ENCODE measurements around the gene MECR.

MECR gene

DNA sequence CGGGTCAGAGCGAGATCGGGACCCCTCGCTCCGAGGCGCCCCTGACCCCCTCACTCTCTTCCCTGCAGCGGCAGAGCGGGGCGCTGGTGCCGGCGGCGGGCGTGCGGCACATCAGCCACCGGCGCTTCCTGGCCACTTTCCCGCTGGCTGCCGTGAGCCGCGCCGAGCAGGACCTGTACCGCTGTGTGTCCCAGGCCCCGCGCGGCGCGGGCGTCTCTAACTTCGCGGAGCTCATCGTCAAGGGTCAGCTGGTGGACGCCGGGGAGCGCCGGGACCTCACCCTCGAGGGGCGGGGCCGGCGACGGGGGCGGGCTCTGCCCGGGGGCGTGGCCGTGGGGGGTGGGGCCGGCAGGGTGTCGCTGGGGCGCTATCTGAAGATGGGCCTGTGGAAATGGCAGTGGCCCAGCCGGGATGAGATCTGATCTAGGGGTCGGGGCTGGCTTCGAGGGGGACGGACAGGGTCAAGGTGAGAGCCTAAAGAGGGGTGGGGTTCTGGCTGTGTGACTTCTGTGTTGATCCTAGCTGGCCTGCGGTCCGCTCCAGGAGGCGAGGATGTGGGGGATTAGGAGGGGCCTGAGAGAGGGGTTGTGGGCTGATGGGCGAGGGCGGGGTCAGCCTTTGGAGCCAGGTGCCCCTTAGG lies 29.2 kb upstream of the MECR start:
- peak overlapping the region; percentile 70 to 79 for H3K4me3 Mint-ChIP-seq
- H3K36me3 Mint-ChIP-seq: no peaks in the 10 kb centered on the region
- H3K9me3 Mint-ChIP-seq: no peaks in the 10 kb centered on the region
- H3K27ac Mint-ChIP-seq: no peak overlapping the region
- DNase-seq (no peak), ATAC-seq (replicated peaks) (peak; percentile 62 to 66)
- H3K27me3 Mint-ChIP-seq: peaks cover 28 to 49% of the 10 kb centered on the region in 2 donors
- peaks cover 7 to 14% of the 10 kb centered on the region in 2 donors for H3K4me1 Mint-ChIP-seq

DNA sequence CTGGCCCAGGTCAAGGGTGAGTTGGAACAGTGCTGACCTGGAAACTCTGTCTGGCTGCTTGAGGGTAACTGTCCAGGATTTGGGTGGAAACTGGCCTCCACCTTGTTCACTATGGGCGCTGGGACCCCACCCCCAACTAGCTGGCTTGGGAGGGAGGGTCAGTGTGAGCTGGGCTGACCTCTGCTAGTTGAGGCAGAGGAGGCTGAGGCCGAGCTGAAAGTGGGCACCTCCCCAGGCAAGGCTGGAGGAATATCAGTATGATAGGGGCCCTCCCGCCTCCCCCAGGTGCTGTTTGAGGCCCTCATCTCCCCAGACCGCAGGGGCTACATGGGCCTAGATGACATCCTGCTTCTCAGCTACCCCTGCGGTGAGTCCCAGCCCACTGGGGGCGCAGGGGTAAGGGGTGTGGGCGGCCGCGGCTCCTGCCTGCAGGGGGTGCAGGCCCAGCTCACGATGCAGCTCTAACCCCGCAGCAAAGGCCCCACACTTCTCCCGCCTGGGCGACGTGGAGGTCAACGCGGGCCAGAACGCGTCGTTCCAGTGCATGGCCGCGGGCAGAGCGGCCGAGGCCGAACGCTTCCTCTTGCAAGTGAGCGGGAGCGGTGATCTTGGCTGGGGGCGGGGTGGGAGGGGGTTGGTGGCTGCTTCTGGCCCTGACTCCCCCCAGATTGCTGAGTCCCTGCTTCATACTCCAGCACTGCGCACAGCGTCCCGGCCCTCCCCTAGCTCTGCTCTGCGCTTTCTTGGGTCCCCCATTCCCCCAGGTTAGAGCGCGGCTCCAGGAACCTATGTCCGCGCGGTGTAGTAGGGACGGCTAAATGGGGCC lies 28.5 kb upstream of the MECR start:
- Mint-ChIP-seq H3K4me1 (peaks cover 7 to 14% of the 10 kb centered on the region in 2 donors), H3K36me3 (no peaks in the 10 kb centered on the region), H3K27me3 (peaks cover 28 to 49% of the 10 kb centered on the region in 2 donors), H3K4me3 (peak overlapping the region; percentile 70 to 79), H3K27ac (no peak overlapping the region), H3K9me3 (no peaks in the 10 kb centered on the region)
- ATAC-seq (replicated peaks): peak; percentile 55 to 68
- no peak for DNase-seq

DNA sequence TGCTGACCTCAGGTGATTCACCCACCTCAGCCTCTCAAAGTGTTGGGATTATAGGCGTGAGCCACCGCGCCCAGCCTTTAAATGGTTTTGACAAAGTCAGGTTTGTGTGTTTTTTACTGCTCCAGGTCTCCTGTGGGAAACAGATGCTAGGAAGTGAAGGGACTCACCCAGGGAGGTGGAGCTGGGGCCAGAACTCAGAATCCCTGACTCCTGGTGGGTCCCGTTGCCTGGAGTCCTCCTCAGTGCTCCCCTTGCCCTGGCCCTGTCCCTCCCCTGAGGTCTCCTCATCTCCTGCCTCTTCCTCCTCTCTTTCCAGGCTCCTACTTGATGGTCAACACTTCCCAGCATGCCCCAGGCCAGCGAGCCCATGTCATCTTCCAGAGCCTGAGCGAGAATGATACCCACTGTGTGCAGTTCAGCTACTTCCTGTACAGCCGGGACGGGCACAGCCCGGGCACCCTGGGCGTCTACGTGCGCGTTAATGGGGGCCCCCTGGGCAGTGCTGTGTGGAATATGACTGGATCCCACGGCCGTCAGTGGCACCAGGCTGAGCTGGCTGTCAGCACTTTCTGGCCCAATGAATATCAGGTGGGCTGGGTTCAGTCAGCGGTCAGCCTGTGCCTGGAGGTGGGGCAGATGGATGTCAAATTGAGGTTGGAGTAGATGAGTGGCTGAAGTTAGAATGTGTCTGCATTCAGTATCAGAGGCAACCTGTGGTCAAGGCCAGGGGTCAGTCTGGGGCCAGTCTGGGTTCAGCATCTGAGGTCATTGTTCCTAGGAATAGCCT lies 27.6 kb upstream of the MECR start:
- Mint-ChIP-seq H3K27me3 (peaks cover 25 to 49% of the 10 kb centered on the region in 2 donors), H3K9me3 (no peaks in the 10 kb centered on the region), H3K36me3 (no peaks in the 10 kb centered on the region), H3K27ac (no peak overlapping the region), H3K4me3 (peak overlapping the region in 1 of 2 donors; percentile 34), H3K4me1 (peaks cover 7 to 14% of the 10 kb centered on the region in 2 donors)
- DNase-seq (no peak), ATAC-seq (replicated peaks) (no peak)

DNA sequence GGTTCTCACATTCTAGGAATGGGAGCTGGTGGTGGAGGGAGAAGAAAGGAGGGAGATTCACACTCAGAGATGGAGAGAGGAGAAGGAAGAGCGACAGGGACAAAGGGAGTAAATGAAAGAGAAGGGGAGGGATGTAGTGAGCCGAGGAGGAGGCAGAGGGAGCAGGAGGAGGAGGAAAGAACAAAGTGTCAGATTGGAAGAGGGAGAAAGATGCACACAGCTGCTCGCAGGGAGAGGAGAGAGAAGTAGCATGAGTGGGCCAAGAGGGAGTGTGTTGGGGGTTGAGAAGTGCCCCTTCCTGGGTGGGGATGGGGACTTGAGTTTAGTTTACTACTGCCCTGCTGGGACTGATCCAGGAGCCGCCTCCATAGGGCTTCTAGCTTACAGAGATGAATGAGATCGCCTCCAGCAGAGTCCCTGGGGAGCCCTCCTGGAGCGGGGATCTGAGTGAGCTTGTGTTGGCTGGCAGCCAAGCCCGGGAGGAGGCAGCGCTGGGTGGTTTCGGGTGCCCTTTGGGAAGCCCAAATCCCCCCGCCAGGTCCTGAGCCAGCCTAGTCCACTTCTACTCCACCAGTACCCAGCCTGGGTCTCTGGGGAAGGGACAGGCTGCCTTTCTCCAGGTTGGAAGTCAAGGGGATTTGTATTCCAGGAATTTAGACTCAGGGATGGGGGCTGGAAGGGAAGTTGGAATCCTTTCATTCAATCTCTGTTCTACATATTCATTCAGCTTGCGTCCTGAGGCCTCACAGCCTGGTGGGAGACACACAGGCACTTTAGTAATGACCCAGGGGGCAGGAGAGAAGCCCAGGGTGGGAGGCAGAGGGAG lies 26.5 kb upstream of the MECR start:
- DNase-seq (no peak), ATAC-seq (replicated peaks) (no peak)
- no peaks in the 10 kb centered on the region for H3K36me3 Mint-ChIP-seq
- H3K27me3 Mint-ChIP-seq: peaks cover 24 to 49% of the 10 kb centered on the region in 2 donors
- no peaks in the 10 kb centered on the region for H3K9me3 Mint-ChIP-seq
- no peak overlapping the region for H3K27ac Mint-ChIP-seq
- H3K4me3 Mint-ChIP-seq: no peak overlapping the region
- H3K4me1 Mint-ChIP-seq: peaks cover 7 to 14% of the 10 kb centered on the region in 2 donors

DNA sequence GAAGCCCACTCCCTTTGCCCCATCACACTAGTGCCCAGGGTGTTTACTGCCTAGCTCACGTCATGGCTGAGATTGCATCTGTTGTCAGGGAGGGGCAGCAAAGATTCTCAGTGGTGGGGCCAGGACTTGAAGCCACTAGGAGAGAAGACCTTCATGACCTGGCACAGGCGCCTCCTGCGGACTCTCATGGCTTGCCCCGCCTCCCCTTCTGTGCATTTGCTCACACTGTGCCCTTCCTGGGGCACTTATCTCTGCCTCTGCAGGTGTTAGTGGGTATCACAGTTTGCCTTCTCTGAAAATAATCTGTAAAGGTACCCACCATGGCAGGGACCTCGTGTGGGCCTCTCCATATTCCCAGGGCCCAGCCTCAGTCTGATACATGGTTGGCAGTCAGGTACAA lies 25.7 kb upstream of the MECR start:
- no peak for DNase-seq
- peaks cover 7 to 14% of the 10 kb centered on the region in 2 donors for H3K4me1 Mint-ChIP-seq
- peak in 1 of 2 donors; percentile 35 for ATAC-seq (replicated peaks)
- peaks cover 24 to 49% of the 10 kb centered on the region in 2 donors for H3K27me3 Mint-ChIP-seq
- no peaks in the 10 kb centered on the region for H3K36me3 Mint-ChIP-seq
- no peak overlapping the region for H3K4me3 Mint-ChIP-seq
- H3K27ac Mint-ChIP-seq: no peak overlapping the region
- H3K9me3 Mint-ChIP-seq: no peaks in the 10 kb centered on the region

DNA sequence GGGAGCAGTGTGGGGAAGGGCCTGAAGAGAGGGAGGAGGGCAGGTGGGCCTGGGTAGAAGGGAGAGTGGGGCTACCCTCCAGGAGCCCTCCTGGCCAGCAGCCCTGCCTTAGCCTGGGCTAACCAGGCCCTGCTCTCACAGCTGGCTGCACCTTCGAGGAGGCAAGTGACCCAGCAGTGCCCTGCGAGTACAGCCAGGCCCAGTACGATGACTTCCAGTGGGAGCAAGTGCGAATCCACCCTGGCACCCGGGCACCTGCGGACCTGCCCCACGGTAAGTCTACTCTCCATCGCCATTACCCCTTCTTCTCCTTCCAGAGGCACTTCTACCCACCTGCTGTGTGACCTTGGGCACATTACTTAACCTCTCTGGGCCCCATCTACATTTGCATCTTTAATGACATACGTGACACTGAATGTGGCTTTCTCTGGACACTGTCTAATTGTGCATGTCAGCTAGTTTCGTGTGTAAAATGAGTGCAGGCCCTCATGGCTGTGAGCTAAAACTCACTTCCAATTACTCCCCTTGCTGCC lies 24.5 kb upstream of the MECR start:
- Mint-ChIP-seq H3K27me3 (peaks cover 19 to 43% of the 10 kb centered on the region in 2 donors), H3K9me3 (no peaks in the 10 kb centered on the region), H3K36me3 (no peaks in the 10 kb centered on the region), H3K27ac (no peak overlapping the region), H3K4me1 (peaks cover 4 to 8% of the 10 kb centered on the region in 2 donors), H3K4me3 (no peak overlapping the region)
- DNase-seq: no peak
- no peak for ATAC-seq (replicated peaks)

DNA sequence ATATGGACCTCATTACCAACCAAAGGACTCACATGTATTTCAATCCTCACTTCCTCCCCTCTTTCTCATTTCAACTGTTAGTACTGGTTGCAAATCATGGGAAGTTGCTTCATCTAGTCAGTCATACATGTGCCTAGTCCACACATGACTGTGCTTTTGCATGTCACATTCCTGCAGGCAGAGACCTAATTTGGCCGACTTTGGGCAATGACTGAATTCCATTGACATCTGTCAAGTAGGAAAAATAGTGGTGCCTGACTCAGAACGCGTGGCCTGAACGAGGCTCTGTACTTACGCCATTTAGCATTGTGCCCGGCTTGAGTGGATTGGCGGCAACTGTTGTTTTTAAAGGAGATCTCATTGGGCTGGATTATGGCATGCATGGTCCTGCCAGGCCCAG lies 23.6 kb upstream of the MECR start:
- Mint-ChIP-seq H3K9me3 (no peaks in the 10 kb centered on the region), H3K36me3 (no peaks in the 10 kb centered on the region), H3K4me3 (no peak overlapping the region), H3K4me1 (no peaks in the 10 kb centered on the region), H3K27ac (no peak overlapping the region), H3K27me3 (peaks cover 20 to 47% of the 10 kb centered on the region in 2 donors)
- no peak for ATAC-seq (replicated peaks)
- no peak for DNase-seq

DNA sequence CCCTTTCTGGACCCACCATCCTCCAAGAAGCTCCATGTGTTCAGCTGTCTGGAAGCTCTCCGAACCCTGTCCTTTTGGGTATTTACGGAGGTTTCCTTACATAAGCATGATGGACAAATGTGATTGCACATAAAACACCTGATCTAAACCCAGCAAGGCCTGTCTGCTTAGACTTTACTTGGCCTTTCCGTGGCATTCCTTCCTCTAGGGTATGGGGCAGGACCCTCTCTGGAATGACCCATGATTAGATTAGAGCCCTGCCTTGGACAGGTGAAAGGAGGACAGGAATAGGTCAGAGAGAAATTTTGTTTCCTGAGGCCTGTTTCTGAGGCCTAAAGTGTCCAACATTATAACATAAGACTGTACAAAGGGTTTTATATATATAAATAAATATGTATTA lies 22.4 kb upstream of the MECR start:
- H3K4me1 Mint-ChIP-seq: no peaks in the 10 kb centered on the region
- H3K27me3 Mint-ChIP-seq: peaks cover 20 to 48% of the 10 kb centered on the region in 2 donors
- H3K9me3 Mint-ChIP-seq: no peaks in the 10 kb centered on the region
- DNase-seq: no peak
- H3K36me3 Mint-ChIP-seq: no peaks in the 10 kb centered on the region
- H3K27ac Mint-ChIP-seq: no peak overlapping the region
- no peak for ATAC-seq (replicated peaks)
- H3K4me3 Mint-ChIP-seq: no peak overlapping the region

DNA sequence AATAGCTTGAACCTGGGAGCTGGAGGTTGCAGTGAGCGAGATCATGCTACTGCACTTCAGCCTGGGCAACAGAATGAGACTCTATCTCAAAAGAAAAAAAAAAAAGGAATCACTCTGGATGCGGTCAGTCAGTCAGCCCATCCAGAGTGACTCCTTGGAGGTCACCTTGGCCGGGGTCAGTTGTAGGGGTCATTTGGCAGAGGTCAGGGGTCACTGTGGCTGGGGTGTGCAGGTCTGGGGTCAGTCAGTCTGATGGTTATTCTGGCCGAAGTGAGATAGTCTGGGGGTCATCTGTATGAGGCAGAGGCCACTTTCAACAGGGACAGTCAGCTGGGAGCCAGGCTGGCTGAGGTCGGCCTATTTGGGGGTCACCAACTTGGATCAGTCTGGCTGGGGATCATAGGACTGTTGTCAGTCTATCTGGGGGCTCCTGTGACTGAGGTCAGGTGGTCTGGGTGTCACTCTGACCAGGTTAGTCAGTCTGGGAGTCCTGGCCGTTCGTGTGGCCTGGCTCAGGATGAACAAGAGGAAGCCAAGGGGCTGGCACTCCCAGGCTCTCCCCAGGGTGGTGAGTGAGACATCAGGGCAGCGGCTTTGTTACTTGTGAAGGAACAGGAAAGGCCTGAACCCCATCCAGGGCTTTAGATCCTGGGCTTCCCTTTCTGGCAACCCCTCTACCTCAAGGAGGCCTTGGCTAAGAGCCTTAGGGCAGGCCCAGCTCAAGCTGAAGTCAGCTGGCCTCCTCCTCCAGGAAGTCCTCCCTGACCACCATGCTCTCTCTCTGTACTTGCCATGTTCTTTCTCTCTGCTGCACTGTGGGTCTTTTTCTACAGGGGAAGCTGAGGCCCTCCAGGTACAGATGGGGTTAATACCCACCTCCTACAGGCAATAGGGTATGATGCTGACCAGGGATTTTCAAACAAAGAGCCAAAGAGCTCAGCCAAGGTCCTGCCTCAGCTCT lies 20.7 kb upstream of the MECR start:
- H3K4me1 Mint-ChIP-seq: no peaks in the 10 kb centered on the region
- H3K4me3 Mint-ChIP-seq: no peak overlapping the region
- H3K36me3 Mint-ChIP-seq: no peaks in the 10 kb centered on the region
- DNase-seq (no peak), ATAC-seq (replicated peaks) (no peak)
- no peaks in the 10 kb centered on the region for H3K9me3 Mint-ChIP-seq
- no peak overlapping the region for H3K27ac Mint-ChIP-seq
- peaks cover 21 to 46% of the 10 kb centered on the region in 2 donors for H3K27me3 Mint-ChIP-seq

DNA sequence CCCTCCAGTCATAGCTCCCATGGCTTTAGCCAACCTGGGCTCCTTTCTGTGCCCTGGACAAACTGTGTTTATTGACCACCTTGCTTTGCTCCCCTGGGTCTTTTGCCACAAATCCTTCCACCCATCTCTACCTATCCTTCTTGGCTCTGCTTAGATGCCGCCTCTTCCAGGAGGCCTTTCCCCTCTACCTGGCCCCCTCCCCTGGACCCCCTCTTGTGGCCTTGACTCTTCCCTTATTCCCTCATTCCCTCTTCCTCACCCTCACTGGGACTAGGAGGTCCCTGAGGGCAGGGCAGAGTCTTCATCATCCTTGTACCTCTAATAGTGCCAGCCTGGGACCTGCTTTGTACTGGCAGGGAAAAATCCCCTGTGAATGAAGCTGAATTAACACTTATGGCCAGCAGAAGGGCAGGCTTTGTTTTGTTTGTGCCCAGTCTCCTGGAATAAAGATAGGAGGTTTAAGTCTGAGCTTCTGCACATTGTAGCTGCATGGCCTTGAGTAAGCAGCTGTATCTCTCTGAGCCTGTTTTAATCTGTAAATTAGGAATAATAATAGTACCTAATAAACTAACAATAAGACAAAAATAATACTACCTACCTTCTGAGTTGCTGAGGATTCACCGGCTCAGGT lies 19.3 kb upstream of the MECR start:
- H3K4me3 Mint-ChIP-seq: no peak overlapping the region
- DNase-seq: no peak
- no peak for ATAC-seq (replicated peaks)
- no peaks in the 10 kb centered on the region for H3K4me1 Mint-ChIP-seq
- no peak overlapping the region for H3K27ac Mint-ChIP-seq
- H3K9me3 Mint-ChIP-seq: no peaks in the 10 kb centered on the region
- H3K36me3 Mint-ChIP-seq: no peaks in the 10 kb centered on the region
- peaks cover 21 to 35% of the 10 kb centered on the region in 2 donors for H3K27me3 Mint-ChIP-seq

DNA sequence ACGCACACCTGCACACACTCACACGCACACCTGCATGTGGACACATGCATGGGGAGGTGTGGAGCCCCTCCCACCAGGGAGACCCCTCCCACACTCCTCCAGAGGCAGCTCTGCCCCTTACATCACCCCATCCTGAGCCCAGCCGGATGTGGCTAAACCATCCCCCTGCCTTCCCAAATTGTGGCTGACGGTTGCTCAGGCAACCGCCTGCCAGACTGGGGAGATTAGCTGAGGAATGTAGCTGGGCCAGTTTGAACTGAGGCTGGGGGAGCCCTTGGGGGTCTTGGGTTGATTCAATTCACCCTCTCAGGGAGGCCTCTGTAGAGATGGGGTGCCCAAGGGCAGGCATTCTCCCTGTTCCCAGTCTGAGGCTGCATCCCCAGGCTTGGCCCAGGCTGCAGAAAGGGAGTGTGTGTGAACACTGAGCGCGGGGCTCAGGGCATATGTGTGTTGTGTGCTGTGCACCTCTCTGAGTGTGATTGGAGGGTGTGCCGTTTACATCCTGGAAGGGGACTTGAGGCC lies 18.5 kb upstream of the MECR start:
- Mint-ChIP-seq H3K4me1 (no peaks in the 10 kb centered on the region), H3K9me3 (no peaks in the 10 kb centered on the region), H3K4me3 (no peak overlapping the region), H3K27ac (no peak overlapping the region), H3K36me3 (no peaks in the 10 kb centered on the region), H3K27me3 (peaks cover 21 to 35% of the 10 kb centered on the region in 2 donors)
- ATAC-seq (replicated peaks) (no peak), DNase-seq (no peak)

DNA sequence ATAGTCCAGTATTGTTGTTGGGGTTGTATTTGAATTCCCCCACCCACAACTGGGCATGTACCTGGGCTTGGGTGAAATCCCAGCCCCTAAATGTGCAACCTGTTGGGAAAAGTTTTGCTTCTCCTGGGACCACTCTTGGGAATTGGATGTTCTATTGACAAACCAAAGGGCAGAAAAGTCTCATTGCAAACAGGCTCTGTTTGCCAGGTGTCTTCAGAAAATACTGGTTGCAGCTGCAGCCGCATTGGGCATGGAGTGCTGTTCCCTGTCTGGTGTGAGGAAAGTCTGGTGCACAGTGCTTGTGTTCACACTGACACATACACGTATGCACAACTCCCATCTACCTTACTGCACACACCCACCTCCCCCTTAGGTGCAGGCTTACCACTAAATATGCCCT lies 17.7 kb upstream of the MECR start:
- Mint-ChIP-seq H3K9me3 (no peaks in the 10 kb centered on the region), H3K27ac (no peak overlapping the region), H3K4me3 (no peak overlapping the region), H3K4me1 (no peaks in the 10 kb centered on the region), H3K27me3 (peaks cover 21 to 35% of the 10 kb centered on the region in 2 donors), H3K36me3 (no peaks in the 10 kb centered on the region)
- ATAC-seq (replicated peaks) (no peak), DNase-seq (no peak)

All from stimulated activated naive B cell treated with anti-CD40 and anti-IgM and Interleukin-4, amounts not matched to agents 10 μg/mL and 1 μg/mL and 100 μg/mL, for 72 hours (primary cell).